Uterus (tissue), 2 donors: ENCODE measurements around the gene MEGF8.

Source experiments
- CTCF ChIP-seq, 4 experiments: fragments of 200-600 bp in 2 of 4; fragments of 450-650 bp in 2 of 4; sonication (generic) in 2 of 4; IDR thresholded peaks; one replicate each; pipeline ENCODE4 v1.5.1; 2016 to 2019; ENCODE audit warnings: antibody characterized with exemption in 4 of 4, mild to moderate bottlenecking in 2 of 4, moderate library complexity in 1 of 4
- POLR2A ChIP-seq, 2 donors: fragments of 450-650 bp; IDR thresholded peaks; one replicate each; pipeline ENCODE4 v1.6.1; 2016; ENCODE audit warnings: antibody characterized with exemption in 2 of 2, mild to moderate bottlenecking in 1 of 2, moderate library complexity in 1 of 2

- TF ChIP-seq POLR2A (IDR thresholded peaks at IDR 0.05) (no peak), CTCF (IDR thresholded peaks at IDR 0.05) (no peak)
Measured at GRCh38 chr19:42403586-42403985, 78.2 kb downstream of the MEGF8 start.
